ENCODE results near the gene HLCS.

The HLCS gene

DNA sequence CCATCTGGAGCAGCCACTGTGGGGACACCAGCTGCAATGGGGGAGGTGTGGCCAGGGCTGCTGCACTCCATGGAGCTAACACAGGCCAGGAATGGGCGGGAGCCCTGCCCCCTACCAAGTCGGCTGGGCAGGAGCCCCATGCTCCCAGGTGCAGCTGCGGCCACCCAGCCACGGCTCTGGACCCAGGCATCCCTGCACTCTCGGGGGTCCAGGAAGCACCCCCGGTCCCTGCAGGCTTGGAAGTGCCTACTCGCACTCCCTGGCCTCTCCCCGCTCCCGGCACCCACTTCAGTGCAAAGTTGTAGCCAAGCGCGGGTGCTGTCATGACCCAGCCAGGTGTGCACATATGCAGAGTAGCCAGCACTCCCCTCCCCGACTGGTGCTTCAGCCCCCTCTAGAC lies 91.8 kb downstream of the HLCS start:
- Histone ChIP-seq H3K9me3 (ENCODE audit: insufficient read depth, low read length) (0 out of 2 replicates have a peak, but pooled peaks cover 9% of the 10 kb centered on the region), H2AFZ (ENCODE audit: low read depth, low read length) (no peak overlapping the region), H3K27ac (ENCODE audit: low read length) (no peak overlapping the region), H4K20me1 (ENCODE audit: insufficient read depth, low read length) (no peaks in the 10 kb centered on the region), H3K4me3 (ENCODE audit: low read length) (no peak overlapping the region), H3K79me2 (ENCODE audit: low read length) (no peaks in the 10 kb centered on the region), H3K4me2 (ENCODE audit: low read length) (no peak overlapping the region), H3K27me3 (ENCODE audit: low read depth, low read length) (no peaks in the 10 kb centered on the region), H3K4me1 (ENCODE audit: low read length) (no peaks in the 10 kb centered on the region), H3K9ac (ENCODE audit: low read length) (no peak overlapping the region), H3K36me3 (replicated peaks; ENCODE audit: low read depth, low read length) (peaks cover 4% of the 10 kb centered on the region)
- TF ChIP-seq EZH2phosphoT487 (IDR thresholded peaks at IDR 0.05; ENCODE audit: low read depth): no peak
- no peak for TF ChIP-seq CTCF (IDR thresholded peaks at IDR 0.05; ENCODE audit: low read depth, low read length)

GRCh38 chr21:36873513-36873912 lies 93.0 kb downstream of the HLCS start:
- Histone ChIP-seq H3K36me3 (replicated peaks; ENCODE audit: low read depth, low read length) (peaks cover 4% of the 10 kb centered on the region), H3K27ac (ENCODE audit: low read length) (no peak overlapping the region), H3K4me2 (ENCODE audit: low read length) (no peak overlapping the region), H4K20me1 (ENCODE audit: insufficient read depth, low read length) (no peaks in the 10 kb centered on the region), H3K27me3 (ENCODE audit: low read depth, low read length) (no peaks in the 10 kb centered on the region), H3K4me1 (ENCODE audit: low read length) (no peaks in the 10 kb centered on the region), H3K9me3 (ENCODE audit: insufficient read depth, low read length) (0 out of 2 replicates have a peak, but pooled peaks cover 9% of the 10 kb centered on the region), H3K9ac (ENCODE audit: low read length) (no peak overlapping the region), H2AFZ (ENCODE audit: low read depth, low read length) (no peak overlapping the region), H3K4me3 (ENCODE audit: low read length) (no peak overlapping the region), H3K79me2 (ENCODE audit: low read length) (no peaks in the 10 kb centered on the region)
- TF ChIP-seq EZH2phosphoT487 (IDR thresholded peaks at IDR 0.05; ENCODE audit: low read depth) (no peak), CTCF (IDR thresholded peaks at IDR 0.05; ENCODE audit: low read depth, low read length) (no peak)

- H2AFZ ChIP-seq (ENCODE audit: low read depth, low read length): no peak overlapping the region
- H3K4me1 ChIP-seq (ENCODE audit: low read length): peaks cover 11% of the 10 kb centered on the region
- H3K4me3 ChIP-seq (ENCODE audit: low read length): no peak overlapping the region
- no peaks in the 10 kb centered on the region for H3K9me3 ChIP-seq (ENCODE audit: insufficient read depth, low read length)
- H4K20me1 ChIP-seq (ENCODE audit: insufficient read depth, low read length): no peaks in the 10 kb centered on the region
- H3K4me2 ChIP-seq (ENCODE audit: low read length): no peak overlapping the region
- H3K79me2 ChIP-seq (ENCODE audit: low read length): no peaks in the 10 kb centered on the region
- no peak overlapping the region for H3K9ac ChIP-seq (ENCODE audit: low read length)
- TF ChIP-seq EZH2phosphoT487 (IDR thresholded peaks at IDR 0.05; ENCODE audit: low read depth) (no peak), CTCF (IDR thresholded peaks at IDR 0.05; ENCODE audit: low read depth, low read length) (no peak)
- no peaks in the 10 kb centered on the region for H3K27me3 ChIP-seq (ENCODE audit: low read depth, low read length)
- no peaks in the 10 kb centered on the region for H3K36me3 ChIP-seq (replicated peaks; ENCODE audit: low read depth, low read length)
- no peak overlapping the region for H3K27ac ChIP-seq (ENCODE audit: low read length)
Measured at GRCh38 chr21:36867291-36867905, 99.1 kb downstream of the HLCS start.

DNA sequence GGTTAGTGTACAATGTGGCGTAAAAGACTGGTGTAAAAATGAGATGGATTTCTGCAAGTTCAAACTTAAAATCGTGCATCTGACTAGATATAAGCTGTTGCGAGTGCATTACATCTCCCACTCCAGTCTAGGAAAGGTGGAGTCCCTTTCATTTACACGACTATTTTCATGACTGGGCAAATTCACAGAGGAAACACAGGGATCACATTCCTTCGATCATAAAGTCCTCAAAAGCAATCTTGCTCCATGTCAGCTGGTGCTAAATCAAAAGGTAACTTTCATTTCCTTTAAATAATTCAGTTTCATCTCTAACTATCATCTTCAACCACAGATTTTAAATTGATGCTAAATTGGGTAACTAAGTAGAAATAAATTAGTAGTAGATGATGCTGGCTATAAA lies 100.0 kb downstream of the HLCS start:
- no peaks in the 10 kb centered on the region for H3K36me3 ChIP-seq (replicated peaks; ENCODE audit: low read depth, low read length)
- no peak overlapping the region for H2AFZ ChIP-seq (ENCODE audit: low read depth, low read length)
- no peaks in the 10 kb centered on the region for H3K79me2 ChIP-seq (ENCODE audit: low read length)
- H3K9me3 ChIP-seq (ENCODE audit: insufficient read depth, low read length): no peaks in the 10 kb centered on the region
- no peak overlapping the region for H3K27ac ChIP-seq (ENCODE audit: low read length)
- H3K4me3 ChIP-seq (ENCODE audit: low read length): no peak overlapping the region
- H3K27me3 ChIP-seq (ENCODE audit: low read depth, low read length): no peaks in the 10 kb centered on the region
- peak overlapping the region; percentile 14 for H3K4me2 ChIP-seq (ENCODE audit: low read length)
- TF ChIP-seq EZH2phosphoT487 (IDR thresholded peaks at IDR 0.05; ENCODE audit: low read depth): no peak
- no peak for TF ChIP-seq CTCF (IDR thresholded peaks at IDR 0.05; ENCODE audit: low read depth, low read length)
- no peak overlapping the region for H3K9ac ChIP-seq (ENCODE audit: low read length)
- no peaks in the 10 kb centered on the region for H4K20me1 ChIP-seq (ENCODE audit: insufficient read depth, low read length)
- peaks cover 11% of the 10 kb centered on the region for H3K4me1 ChIP-seq (ENCODE audit: low read length)

Data from OCI-LY3 (cell line).